Suppressor macrophage treated with lipopolysaccharide for 1 hour (primary cell): ENCODE data around the gene YY1AP1.
A peak's percentile ranks its signal among the peaks of the same experiment; 100 is the strongest.
"Not testable (repeated sequence)": the region's sequence is repeated elsewhere in the genome, so short reads cannot be mapped to it uniquely, and the experiment has no call there.

ENCODE experiments used
- DNase-seq, 3 donors: peaks; one replicate each; pipeline ENCODE4 v3.0.0-alpha.2; 2020 to 2022

YY1AP1 gene

DNA sequence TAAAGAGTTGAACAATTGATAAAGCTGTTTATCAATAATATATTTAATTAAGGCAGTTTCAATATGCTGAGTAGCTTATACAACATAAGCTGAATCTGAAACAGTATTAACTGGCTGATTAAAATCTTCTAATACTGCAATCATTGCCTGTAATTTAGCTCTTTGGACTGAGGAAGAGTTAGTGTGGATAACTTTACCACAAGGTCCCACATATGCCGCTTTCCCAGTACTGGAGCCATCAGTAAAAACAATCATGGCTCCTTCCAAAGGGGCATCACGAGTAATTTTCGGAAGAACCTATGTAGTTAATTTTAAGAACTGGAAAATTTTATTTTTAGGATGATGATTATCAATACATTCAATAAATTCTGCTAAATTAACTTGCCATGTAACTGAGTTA is 7.0 kb upstream of the YY1AP1 start:
- DNase-seq = no peak

DNA sequence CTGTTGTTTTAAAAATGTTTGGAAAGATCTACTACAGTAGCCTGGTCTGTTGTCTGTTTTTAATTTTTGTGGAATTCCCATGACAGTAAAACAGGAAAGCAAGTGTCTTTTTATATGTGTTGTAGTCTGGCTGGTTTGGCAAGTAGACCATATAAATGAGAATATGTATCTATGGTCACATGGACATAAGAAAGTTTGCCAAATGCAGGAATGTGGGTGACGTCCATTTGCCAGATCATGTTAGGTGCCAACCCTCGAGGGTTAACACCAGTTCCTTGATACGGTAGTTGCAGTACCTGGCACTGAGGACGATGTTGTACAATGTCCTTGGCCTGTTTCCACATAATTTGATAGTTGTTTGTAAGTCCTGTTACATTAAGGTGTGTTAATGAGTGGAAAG is 6.5 kb upstream of the YY1AP1 start:
- DNase-seq = no peak

DNA sequence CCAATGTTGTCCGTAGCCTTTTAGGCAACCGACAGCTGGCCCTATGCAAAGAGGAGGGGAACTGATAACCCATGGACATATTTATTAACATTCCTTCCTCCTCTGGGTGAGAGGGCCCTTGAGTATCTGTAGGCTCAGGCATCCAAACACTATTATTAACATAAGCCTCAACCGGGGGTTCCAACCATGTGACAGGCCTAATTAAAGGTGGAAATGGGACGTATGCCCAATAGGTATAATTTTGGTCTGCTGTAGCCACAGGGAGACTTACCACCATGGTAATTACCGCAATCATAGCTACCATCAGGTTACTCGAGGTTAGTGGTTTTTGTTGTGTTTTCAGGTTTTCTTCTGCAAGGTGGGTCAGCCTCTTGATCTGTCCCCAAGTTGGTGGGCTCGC is 5.6 kb upstream of the YY1AP1 start:
- no peak for DNase-seq

DNA sequence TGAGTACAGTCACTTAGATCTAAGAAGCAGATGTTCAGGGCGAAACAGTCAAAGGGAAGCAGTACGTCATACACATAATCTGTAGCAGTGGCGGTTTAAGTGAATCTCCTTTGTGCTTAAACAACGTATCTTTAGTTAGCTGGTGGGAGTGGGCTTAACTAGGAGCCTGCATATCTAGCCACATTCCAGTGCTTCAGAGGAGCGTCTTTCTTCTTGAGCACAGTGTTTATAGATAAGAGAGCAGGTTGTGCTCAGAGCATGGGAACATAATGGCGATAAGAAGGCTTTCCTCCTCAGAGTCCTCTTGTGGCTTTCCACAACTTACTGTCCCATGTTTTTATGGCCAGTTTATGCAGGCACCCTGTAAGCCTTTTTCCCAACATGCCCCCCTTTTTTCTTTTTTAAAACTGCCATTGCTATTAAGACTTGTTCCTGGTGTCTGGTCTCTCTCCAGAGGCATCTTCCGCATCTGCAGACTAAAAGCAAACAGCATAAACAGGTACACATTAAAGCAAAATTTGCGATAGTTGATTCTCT is 3.5 kb upstream of the YY1AP1 start:
- no peak for DNase-seq

DNA sequence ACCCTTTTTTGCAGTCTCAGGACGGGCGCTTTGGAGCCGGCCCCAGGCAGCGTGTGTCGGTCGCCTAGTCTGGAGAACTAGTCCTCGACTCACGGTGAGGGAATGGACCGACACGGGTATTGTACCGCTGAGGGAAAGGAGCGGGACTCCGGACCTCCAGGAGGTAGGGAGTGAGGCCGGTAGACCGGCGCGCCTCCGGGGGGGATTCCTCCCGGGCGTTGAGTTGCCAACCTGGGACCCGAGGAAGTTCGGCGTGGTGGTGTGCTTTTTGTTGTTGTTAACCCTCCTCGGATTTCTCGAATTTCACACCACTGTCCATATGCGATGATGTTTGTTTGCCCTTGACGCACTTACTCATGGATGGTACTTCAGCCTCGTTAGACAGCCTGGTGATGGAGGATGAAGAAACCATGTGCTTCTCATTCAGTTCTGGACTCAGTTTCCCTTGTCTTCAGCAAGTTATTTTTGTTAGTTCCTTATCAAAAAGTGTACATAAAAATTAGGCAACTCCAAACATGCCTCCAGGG is 570 bp upstream of the YY1AP1 start, which contains the start of gene DAP3:
TSS of gene DAP3 (plus strand) at position 11 of the 527 bp plus-strand sequence. CDS start 20,689 bp downstream, outside the sequence.
- peak in 1 of 3 donors; percentile 87 for DNase-seq

DNA sequence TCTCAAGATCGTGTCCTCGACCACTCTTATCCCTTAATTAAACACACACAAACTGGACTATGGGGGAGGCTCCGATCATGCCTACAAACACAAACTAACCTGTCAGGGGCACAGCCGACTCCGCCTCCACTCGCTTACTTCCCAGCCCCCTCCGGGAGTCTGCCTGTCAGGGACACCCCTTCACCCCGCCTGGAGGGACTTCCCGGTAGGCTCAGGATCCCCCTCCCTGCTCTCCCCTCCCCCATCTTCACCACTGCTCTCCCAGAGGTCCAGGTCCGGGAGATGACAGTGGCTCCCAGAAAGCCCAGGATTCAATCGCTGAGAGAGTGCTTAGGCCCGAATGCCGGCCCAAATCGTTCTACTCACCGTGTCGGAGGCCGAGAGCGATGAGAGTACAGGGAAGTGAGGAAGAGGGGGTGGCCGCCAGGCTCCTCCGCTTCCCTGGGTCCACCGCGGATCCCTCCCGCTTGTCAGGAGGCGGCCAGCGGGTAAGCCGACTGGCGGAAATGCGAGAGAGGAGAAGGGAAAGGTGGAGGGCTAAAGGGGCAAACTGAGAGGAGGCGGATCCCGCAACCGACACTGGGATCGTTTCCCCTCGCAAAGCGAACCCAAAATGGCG is 760 bp downstream of the YY1AP1 start:
- DNase-seq = not testable (repeated sequence)

DNA sequence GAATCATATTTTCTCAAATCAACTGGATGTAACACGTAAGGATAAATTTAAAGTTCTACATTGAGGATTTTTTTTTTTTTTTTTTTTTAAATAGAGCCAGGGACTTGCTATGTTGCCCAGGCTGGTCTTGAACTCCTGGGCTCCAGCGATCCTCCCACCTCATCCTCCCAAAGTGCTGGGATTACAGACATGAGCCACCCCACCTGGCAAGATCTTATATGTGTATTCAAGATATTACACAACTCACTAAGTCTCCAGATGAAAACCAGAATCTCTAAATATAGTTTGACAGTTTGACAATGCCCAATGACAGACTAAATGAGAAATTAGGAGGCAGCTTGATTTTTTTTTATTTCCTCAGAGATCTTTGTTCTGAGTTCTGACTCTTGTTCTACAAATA is 6.8 kb downstream of the YY1AP1 start:
- DNase-seq = no peak

DNA sequence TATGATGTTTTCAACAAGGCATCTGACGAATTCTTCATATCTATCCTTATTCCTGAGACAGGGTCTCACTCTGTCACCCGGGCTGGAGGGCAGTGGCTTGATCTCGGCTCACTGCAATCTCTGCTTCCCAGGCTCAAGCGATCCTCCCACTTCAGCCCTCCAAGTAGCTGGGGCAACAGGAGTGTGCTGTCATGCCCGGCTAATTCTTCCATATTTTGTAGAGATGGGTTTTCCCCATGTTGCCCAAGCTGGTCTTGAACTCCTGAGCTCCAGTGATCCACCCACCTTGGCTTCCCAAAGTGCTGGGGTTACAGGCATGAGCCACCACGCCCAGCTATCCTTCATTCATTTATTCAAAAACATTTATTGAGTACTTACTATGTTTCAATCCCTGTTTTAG is 8.0 kb downstream of the YY1AP1 start:
- DNase-seq = peak; percentile 44 to 61 (median 45)

DNA sequence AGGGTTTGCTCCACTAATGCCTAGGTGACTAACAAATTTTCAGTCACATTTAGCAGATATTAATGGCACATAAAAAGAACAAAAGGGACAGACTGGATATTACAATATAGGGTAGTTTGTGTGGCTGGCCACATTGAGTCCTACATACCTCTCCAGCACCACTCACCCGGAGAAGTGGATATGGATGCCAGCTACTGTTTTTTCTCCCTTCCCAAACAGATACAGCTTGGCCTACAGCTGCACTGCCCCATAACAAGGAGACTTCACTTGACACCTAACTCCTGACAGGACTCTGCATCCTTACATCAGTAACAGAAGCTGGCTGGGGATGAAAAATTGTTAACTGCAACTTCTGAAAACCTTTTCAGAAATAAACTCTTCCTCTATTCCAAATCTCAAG is 9.6 kb downstream of the YY1AP1 start:
- peak in 1 of 3 donors; percentile 16 for DNase-seq

DNA sequence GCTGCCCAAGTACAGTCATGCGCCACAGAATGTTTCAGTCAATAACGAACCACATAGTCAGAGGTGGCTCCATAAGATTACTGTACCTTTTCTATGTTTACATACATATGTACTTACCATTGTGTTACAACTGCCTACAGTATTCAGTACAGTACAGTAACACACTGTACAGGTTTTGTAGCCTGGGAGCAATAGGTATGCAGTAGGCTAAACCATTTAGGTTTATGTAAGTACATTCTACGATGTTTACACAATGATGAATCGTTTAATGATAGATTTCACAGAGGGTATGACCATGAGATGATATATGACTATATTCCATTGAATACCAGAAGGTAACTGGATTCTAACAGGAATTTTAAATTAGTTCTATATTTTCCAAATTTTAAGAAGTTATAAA is 10.5 kb downstream of the YY1AP1 start:
- DNase-seq = peak in 1 of 3 donors; percentile 16

DNA sequence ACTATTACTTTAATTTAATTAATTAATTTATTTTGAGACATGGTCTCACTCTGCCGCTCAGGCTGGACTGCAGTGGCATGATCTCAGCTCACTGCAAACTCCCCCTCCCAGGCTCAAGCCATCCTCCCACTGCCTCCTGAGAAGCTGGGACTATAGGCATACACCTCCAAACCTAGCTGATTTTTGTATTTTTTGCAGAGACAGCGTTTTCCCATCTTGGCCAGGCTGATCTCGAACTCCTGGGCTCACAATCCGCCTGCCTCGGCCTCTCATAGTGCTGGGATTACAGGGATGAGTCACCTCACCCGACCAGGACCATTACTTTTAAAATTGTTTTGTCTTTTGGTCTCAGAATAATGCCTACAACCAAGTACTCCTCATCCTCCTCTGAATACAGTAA is 15.6 kb downstream of the YY1AP1 start:
- DNase-seq = no peak

DNA sequence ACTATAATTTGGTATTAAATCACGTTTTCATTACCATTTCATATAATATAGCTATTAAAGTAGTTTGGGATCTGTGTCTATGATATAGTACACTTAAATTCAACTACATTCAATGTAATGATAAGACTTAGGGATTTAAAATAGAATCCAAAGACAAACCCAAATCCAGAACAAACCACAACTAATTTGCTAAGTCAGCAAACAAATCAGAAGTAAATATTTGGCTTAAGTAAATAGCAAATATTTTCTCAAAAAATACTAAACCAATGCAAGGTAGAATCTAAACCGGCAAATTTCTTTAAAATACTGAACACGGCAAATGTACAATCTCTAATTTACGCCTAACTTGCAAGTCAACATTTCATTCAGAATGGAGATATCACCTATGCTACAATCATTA is 16.8 kb downstream of the YY1AP1 start:
- peak in 1 of 3 donors; percentile 14 for DNase-seq

DNA sequence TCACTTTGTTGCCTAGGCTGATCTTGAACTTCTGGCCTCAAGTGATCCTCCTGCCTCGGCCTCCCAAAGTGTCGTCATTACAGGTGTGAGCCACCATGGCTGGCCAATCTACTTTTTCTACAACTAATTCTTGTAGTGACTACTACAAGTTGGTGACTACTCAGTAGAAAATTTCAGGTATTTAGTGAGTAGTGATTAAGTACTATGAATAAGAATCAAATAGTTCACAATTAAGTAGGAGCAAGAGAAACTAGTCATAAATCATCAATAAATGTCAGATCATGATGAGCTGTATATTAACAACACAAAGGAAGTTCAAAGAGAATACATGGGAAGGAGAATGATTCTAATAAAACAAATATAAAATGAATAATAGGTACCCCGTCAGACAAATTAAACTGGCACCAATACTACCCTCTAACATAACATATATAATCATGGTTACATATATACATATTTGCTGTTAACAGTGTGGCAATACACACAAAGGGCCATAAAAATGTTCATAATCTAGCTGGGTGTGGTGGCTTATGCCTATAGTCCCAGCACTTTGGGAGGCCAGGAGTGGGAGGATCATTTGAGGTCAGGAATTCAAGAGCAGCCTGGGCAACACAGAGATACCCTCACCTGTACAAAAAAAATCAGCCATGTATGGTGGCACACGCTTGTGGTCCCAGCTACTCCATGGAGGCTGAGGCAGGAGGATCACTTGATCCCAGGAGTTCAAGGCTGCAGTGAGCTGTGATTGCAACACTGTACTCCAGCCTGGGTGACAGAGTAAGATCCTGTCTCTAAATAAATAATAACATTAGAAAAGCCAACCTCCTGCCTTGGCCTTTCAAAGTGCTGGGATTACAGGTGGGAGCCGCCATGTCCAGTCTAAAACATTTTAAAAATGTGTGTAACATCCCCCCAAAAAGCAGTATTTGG is 19.1 kb downstream of the YY1AP1 start:
- DNase-seq = no peak

DNA sequence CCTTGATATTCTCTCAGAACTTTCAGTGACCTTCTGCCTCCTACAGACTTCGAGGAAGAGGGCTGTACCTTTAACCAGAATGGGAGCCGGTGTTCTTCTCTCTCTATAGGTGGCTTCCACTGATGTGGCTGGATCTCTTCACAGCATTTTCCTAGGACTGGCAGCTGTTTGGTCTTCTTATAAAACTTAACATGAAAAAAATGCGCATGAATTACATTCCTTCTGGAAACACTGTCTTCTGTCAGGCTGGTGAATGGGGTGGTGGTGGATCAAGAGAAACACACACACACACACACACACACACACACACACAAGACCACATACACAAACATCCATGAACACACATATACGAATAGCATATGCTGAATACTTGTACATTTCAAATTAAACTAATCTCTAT is 27.3 kb downstream of the YY1AP1 start:
- not testable (repeated sequence) for DNase-seq

DNA sequence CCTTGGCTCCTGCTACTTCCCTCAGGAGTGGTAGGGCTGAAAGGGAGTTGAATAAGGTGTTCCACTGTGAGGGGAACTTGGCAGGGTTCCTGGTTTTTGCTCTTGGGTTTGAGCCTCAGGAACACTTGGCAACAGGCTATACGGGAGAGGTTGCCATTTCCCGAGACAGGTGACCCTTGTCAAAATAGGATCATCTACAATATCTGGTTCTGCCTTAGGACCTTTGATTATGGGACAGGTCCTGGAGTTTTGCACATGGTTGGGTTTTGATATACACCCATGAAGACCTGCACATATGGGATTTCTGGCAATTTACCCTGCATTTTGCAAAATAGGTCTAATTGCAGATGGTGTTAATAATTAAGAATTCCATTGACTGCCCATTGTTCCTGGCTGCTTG is 31.1 kb downstream of the YY1AP1 start:
- DNase-seq = no peak

DNA sequence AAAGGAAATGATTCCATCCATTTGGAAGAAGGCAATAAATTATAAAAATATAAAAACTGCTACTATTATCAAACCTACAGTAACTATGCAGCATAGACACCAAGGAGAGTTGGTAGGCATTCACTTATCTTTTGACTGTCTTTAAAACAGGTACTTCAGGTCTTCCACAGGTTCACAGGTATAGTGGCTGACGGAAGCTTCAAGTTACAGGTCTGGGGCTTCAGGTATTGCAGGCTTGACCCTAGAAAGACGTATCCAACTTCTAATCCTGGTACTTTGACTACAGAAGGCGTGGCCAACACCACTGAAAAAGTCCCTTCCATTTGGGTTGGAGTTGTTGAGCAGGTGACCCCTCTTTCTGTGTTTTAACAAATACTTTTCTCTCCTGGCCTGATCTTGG is 35.6 kb downstream of the YY1AP1 start:
- DNase-seq = peak in 1 of 3 donors; percentile 11

DNA sequence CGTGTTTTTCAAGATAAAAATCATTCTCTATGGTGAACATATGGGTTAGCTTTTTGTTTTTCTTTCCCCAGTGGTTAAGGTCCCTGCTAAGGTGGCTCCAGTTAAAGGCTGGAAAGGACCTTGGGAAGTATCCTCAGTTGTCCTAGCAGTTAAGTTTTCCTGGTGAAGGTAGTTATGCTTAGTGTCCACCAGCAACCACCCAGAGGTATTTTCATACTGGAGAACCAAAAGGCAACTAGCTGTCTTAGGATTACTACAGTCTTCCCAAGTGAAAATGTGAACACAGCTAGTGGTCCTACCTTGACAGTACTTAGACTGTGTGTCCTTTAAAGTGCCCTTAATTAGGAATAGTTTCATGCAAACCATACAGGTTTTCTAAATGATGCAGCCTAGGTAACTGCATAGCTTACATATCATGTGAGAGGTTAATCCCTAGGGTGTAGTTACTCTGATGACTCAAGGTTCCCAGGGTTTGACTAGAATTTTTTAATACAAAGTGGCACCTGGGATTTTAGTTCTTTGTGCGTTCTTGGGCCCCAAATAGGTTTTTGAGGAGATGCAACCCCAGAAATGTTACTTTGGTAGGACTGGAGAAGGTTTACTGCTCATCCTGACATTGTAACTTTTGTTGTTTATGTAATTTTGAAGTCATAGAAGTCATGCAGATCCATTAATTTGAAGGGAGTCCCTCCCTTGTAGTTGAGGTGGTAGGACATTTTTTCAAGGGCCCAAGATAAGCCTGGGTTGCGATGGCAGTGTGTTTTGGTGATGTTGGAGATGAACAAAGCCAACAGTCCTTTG is 36.5 kb downstream of the YY1AP1 start:
- peak in 1 of 3 donors; percentile 14 for DNase-seq

DNA sequence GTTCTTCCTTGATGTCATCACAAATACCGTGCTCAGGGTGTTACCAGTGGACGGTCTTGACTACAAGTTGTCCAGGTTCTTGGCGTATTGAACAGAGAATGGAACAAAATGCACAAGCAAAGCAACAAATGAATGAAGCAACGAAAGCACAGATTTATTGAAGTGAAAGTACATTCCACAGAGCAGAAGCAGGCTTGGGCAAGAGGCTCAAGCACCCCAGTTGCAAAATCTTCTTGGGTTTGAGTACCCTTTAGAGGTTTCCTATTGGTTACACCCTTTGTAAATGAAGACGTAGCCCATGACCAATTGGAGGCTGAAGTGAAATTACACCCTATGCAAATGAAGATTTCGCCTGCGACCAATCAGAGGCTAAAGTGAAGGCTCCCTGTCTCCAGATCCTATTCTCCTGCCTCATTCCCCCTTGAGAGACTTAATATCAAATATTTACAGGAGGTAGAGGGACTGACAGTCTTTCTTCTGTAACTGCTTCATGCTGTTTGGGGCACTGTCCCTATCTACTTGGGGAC is 38.3 kb downstream of the YY1AP1 start:
- peak in 2 of 3 donors; percentile 17 to 18 for DNase-seq

DNA sequence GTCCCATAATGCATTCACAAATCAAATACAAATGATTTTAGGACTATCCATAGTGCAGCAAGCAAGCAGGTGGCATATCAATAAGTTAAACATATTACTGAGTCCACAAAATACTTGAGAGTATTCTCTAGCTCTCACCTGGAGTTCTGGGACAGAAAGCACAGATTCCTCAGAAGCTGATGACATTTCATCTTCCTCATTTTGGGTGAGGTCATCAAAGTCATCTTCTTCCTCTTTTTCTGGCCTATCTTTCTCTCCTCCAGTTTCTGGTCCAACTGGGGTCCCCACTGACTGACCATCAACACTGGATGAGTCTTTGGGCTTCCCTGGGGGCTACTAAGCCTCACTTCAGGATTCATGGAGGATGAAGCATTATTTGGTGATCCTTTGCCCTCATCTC is 38.9 kb downstream of the YY1AP1 start:
- DNase-seq = peak; percentile 61 to 82 (median 74)

DNA sequence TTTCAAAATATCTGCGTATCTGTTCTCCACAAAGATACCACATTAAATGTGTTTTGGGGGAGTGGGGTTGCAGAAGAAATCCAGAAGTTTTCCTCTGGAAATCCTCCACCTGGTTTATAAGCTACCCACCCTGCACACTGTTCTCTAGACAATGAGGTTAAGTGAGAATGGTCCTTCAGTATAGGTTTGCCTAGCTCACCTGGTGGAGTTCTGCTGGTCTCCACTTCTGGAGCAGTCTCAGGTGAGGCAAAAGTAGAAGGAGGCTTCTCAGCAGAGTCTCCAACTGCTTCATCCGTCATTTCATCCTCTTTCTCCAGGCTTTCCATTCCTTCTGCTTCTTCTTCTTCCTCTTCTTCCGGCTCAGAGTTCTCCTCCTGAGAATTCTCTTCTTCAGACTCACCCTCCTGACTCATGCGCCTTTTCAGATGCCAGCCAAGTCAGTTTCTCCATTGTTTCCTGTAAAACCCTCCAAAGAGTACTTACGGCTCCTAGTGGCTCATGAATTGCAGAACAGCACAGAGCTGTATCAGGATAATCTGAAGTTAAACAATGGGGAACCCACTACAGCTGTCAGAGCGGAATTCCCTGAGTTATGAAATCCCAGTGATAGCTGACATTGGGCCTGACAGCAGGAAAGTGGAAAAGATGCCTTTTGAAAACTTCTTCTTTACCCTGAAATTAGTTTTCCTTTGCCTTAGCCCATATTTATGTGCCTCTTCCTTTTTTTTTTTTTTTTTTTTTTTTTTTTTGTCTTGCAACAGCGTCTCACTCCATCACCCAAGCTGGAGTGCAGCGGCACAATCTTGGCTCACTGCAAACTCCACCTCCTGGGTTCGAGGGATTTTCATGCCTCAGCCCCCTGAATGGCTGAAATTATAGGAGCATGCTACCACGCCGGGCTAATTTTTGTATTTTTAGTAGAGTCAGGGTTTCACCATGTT is 40.1 kb downstream of the YY1AP1 start:
- peak; percentile 93 to 100 (median 99) for DNase-seq

DNA sequence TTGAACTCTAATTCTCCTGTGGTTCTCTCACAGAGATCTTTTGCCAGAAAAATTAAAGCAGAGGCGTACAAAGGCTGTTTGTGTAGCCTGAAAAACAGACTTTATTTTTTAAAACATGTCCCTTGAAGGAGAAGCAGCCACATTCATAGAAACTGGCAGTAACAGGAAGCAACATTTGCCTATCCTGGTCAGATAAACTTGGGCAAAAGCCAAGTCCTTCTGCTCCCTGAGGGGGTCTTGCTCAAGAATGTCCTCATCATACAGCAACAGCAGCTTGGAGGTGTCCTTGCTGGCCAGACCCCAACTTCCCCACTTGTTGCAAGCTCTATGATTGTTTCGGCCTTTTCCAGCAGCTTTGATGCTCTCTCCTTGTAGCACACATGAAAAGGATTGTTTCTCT is 42.3 kb downstream of the YY1AP1 start:
- peak; percentile 42 to 63 (median 48) for DNase-seq
